ENCODE data around the gene GSG1L.
"Not testable (repeated sequence)": the region's sequence is repeated elsewhere in the genome, so short reads cannot be mapped to it uniquely, and the experiment has no call there.

The GSG1L gene

GRCh38 chr16:27749547-27749875, 314.0 kb downstream of the GSG1L start:
- DNase-seq = no peak

GRCh38 chr16:27748868-27749546, 314.5 kb downstream of the GSG1L start:
- peak in 1 of 5 experiments; percentile 69 for DNase-seq

- DNase-seq = no peak
These were observed 315.6 kb downstream of the GSG1L start for GRCh38 chr16:27747946-27748345.

- DNase-seq = no peak
These were observed 317.2 kb downstream of the GSG1L start for GRCh38 chr16:27746076-27746855.

- DNase-seq = no peak
These were observed 318.2 kb downstream of the GSG1L start for GRCh38 chr16:27745348-27745747.

- no peak for DNase-seq
These were observed 319.6 kb downstream of the GSG1L start for GRCh38 chr16:27743963-27744362.

GRCh38 chr16:27743001-27743400, 320.5 kb downstream of the GSG1L start:
- DNase-seq = not testable (repeated sequence)

- no peak for DNase-seq
These were observed 321.2 kb downstream of the GSG1L start for GRCh38 chr16:27742333-27742732.

GRCh38 chr16:27740496-27741201, 322.9 kb downstream of the GSG1L start:
- no peak for DNase-seq

- DNase-seq = no peak
These were observed 323.7 kb downstream of the GSG1L start for GRCh38 chr16:27739606-27740357.

- DNase-seq = no peak
These were observed 324.9 kb downstream of the GSG1L start for GRCh38 chr16:27738596-27738995.

Data from T-helper 2 cell (primary cell).